Testis (tissue), 3 donors: ENCODE data around the gene ARL3. TPM values are rescaled to one million over a fixed set of nuclear protein-coding genes. Genes with fewer than 3 reads are reported as not detected.
"Not testable (repeated sequence)": the region's sequence is repeated elsewhere in the genome, so short reads cannot be mapped to it uniquely, and the experiment has no call there.

Experiments
- DNase-seq: peaks from one replicate; pipeline ENCODE4 v3.0.0-alpha.2; 2019
- H3K27ac ChIP-seq, 2 donors: fragments of 200-600 bp; sonication (generic); one replicate each; pipeline ENCODE4 v1.5.1; 2019
- H3K27me3 ChIP-seq: fragments of 200-600 bp; sonication (generic); one replicate; pipeline ENCODE4 v1.5.1; 2019
- H3K36me3 ChIP-seq: fragments of 200-600 bp; sonication (generic); one replicate; pipeline ENCODE4 v1.5.1; 2017; ENCODE audit warnings: low read depth; ENCODE audit errors: missing control alignments
- H3K4me1 ChIP-seq: fragments of 200-600 bp; sonication (generic); one replicate; pipeline ENCODE4 v1.5.1; 2019
- H3K4me3 ChIP-seq, 2 donors: fragments of 200-600 bp; sonication (generic); one replicate each; pipeline ENCODE4 v1.5.1; 2017 to 2019
- H3K9me3 ChIP-seq: fragments of 200-600 bp; sonication (generic); one replicate; pipeline ENCODE4 v1.5.1; 2017
- POLR2A ChIP-seq: fragments of 450-650 bp; IDR thresholded peaks from one replicate; pipeline ENCODE4 v1.6.1; 2017; ENCODE audit warnings: antibody characterized with exemption, mild to moderate bottlenecking, moderate library complexity
- WGBS, 2 donors: methylation state at CpG; one replicate each; pipeline ENCODE4 v1.1.5; 2018; 5-methylcytosine and 5-hydroxymethylcytosine counted together
- intact Hi-C: fragments of 100-400 bp; cut with DNase I; formaldehyde crosslinking; loops from one replicate; pipeline ENCODE4 v1.15.1; 2023; ENCODE audit warnings: low total_unique reads
- polyA plus RNA-seq: library from polyadenylated mRNA; stranded (reverse); fragments of 350-450 nt; fragmentation: Illumina TruSeq; extraction: RNeasy Lipid Tissue Mini Kit (QIAGEN cat#74804); gene quantifications from one replicate; pipeline ENCODE4 v1.2.3, GENCODE V29; 2014; ENCODE audit warnings: low read depth, low replicate concordance; ENCODE audit not compliant: insufficient read depth
- total RNA-seq, 2 donors: library from RNA; depleted of rRNA; stranded (reverse); fragments of >200 nt; gene quantifications; one replicate each; pipeline ENCODE4 v1.2.3, GENCODE V29; 2016
- TF ChIP-seq, protein P1 (sequence below), 3 experiments: fragments of 450-650 bp in 2 of 3; fragments of 200-600 bp in 1 of 3; sonication (generic) in 1 of 3; IDR thresholded peaks; one replicate each; pipeline ENCODE4 v1.5.1; 2016 to 2019; ENCODE audit warnings: antibody characterized with exemption in 3 of 3, mild to moderate bottlenecking in 2 of 3, moderate library complexity in 1 of 3

ARL3 gene
- total and polyA plus RNA-seq, 3 donors from 2014 or later, result 10.8 to 25.2 (median 10.9) TPM

DNA sequence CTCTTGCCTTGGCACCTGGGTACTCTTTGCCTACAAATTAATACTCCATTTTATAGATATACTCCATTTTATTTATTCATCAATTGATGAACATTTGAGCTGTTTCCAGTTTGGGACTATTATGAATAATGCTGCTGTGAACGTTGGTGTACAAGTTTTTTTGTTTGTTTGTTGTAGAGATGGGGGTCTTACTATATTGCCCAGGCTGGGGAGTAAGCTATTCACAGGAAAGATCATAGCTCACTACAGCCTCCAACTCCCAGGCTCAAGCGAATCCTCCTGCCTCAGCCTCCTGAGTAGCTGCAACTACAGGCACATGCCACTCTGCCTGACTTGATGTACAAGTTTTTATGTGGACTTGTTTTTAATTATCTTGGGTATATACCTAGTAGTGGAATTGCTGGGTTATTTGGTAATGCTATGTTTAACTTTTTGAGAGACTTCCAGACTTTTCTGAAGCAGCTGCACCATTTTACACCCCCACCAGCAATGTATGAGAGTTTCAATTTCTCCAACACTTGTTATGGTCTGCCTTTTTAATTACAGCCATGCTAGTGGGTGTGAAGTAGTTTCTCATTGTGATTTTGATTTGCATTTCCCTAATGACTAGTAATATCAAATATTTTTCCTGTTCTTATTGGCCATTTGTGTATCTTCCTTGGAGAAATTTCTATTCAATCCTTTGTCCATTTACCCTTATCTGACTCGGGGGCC, 45.5 kb upstream of the ARL3 start:
- H3K27me3 ChIP-seq, result no peaks in the 10 kb centered on the region
- peaks cover 49% of the 10 kb centered on the region for H3K4me1 ChIP-seq
- 73 to 76% methylated on average over 3 of the region's 3 CpGs for WGBS, 2 donors
- intact Hi-C loops, result no loop called here
- H3K4me3 ChIP-seq, result no peak overlapping the region
- TF ChIP-seq, protein P1, sequence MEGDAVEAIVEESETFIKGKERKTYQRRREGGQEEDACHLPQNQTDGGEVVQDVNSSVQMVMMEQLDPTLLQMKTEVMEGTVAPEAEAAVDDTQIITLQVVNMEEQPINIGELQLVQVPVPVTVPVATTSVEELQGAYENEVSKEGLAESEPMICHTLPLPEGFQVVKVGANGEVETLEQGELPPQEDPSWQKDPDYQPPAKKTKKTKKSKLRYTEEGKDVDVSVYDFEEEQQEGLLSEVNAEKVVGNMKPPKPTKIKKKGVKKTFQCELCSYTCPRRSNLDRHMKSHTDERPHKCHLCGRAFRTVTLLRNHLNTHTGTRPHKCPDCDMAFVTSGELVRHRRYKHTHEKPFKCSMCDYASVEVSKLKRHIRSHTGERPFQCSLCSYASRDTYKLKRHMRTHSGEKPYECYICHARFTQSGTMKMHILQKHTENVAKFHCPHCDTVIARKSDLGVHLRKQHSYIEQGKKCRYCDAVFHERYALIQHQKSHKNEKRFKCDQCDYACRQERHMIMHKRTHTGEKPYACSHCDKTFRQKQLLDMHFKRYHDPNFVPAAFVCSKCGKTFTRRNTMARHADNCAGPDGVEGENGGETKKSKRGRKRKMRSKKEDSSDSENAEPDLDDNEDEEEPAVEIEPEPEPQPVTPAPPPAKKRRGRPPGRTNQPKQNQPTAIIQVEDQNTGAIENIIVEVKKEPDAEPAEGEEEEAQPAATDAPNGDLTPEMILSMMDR (IDR thresholded peaks at IDR 0.05), result no peak
- TF ChIP-seq POLR2A, result no peak
- no peak for DNase-seq
- no peaks in the 10 kb centered on the region for H3K9me3 ChIP-seq
- H3K27ac ChIP-seq, result peak overlapping the region; percentile 74 to 76
- no peaks in the 10 kb centered on the region for H3K36me3 ChIP-seq

DNA sequence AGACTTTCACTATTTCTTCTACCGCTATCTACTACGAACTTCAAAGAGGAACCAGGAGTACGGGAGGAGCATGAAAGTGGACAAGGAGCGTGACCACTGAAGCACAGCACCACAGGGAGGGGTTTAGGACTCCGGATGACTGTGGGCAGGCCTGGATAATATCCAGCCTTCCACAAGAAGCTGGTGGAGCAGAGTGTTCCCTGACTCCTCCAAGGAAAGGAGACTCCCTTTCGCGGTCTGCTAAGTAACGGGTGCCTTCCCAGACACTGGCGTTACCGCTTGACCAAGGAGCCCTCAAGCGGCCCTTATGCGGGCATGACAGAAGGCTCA, 44.7 kb upstream of the ARL3 start:
- intact Hi-C loops, result not testable (repeated sequence)
- peaks cover 48% of the 10 kb centered on the region for H3K4me1 ChIP-seq

DNA sequence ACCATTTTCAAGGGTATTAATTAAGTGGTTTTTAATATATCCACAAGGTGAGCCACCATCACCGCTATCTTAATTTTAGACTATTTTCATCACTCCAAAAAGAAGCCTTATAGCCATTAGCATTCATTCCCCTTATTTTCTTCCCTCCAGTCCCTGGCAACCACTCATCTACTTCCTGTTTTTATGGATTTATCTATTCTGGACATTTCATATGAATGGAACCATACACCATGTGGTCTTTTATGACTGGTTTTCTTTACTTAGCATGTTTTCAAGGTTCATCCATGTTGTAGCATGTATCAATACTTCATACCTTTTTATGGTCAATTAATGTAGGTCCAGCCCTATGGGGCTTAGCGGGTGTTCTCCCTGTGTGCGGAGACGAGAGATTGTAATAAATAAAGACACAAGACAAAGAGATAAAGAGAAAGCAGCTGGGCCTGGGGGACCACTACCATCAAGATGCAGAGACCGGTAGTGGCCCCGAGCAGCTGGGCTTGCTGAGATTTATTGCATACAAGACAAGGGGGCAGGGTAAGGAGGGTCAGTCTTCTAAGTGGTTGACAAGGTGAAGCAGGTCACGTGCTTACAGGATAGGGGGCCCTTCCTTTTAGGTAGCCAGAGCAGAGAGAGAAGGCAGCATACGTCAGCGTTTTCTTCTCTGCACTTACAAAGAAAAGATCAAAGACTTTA, 44.2 kb upstream of the ARL3 start:
- intact Hi-C loops, result no loop called here
- WGBS, 2 donors, result 41 to 49% methylated on average over 9 of the region's 9 CpGs
- Histone ChIP-seq H3K27ac (peak overlapping the region; percentile 74 to 76), H3K4me1 (peaks cover 49% of the 10 kb centered on the region), H3K27me3 (no peaks in the 10 kb centered on the region), H3K36me3 (no peaks in the 10 kb centered on the region), H3K9me3 (no peaks in the 10 kb centered on the region), H3K4me3 (no peak overlapping the region)
- DNase-seq, result no peak
- TF ChIP-seq POLR2A, result no peak
- TF ChIP-seq, protein P1 (IDR thresholded peaks at IDR 0.05), result no peak

More for the DNA sequence above, 44.7 kb upstream of the ARL3 start:
- peak overlapping the region; percentile 74 to 76 for H3K27ac ChIP-seq
- H3K27me3 ChIP-seq, H3K36me3 ChIP-seq, H3K9me3 ChIP-seq, H3K4me3 ChIP-seq: not testable (repeated sequence)
- 12 to 48% methylated on average over 10 to 12 of the region's 12 CpGs for WGBS, 2 donors
- DNase-seq, result peak; percentile 84
- TF ChIP-seq, protein P1 (IDR thresholded peaks at IDR 0.05), result peak in 1 of 3 experiments; percentile 11

DNA sequence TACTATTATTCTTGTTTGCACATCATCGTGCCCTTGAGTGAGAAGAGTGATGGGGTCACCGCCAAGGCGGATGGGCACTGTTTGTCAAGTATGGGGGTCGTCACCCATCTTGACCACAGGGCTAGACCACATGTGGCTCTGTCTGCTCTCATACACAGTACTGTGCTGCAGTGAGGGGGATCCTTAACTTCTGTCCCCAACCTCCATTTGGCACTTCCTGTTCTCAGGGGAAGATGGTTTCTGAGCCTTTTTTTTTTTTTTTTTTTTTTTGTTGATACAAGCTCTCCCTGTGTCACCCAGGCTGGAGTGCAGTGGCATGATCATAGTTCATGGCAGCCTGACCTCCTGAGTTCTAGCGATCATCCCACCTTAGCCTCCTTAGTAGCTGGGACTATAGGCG, 43.1 kb upstream of the ARL3 start:
- intact Hi-C loops, result no loop called here
- Histone ChIP-seq H3K27me3 (no peaks in the 10 kb centered on the region), H3K4me1 (peaks cover 50% of the 10 kb centered on the region), H3K4me3 (no peak overlapping the region), H3K27ac (no peak overlapping the region), H3K9me3 (no peaks in the 10 kb centered on the region), H3K36me3 (no peaks in the 10 kb centered on the region)
- WGBS, 2 donors, result 91 to 95% methylated on average over 6 of the region's 6 CpGs
- DNase-seq, result no peak
- no peak for TF ChIP-seq POLR2A
- TF ChIP-seq, protein P1 (IDR thresholded peaks at IDR 0.05), result no peak
